Subcutaneous abdominal adipose tissue (tissue), 5 donors: Measurements from ENCODE around the gene GABBR2.

ENCODE experiments used
- H3K27ac ChIP-seq: one replicate; pipeline ENCODE4 v1.7.0; 2013; ENCODE audit warnings: low read depth, mild to moderate bottlenecking, inconsistent platforms, low read length, moderate library complexity
- H3K27me3 ChIP-seq, 5 donors: one replicate each; pipeline ENCODE4 v1.7.0; 2013; ENCODE audit warnings: low read length in 5 of 5, inconsistent platforms in 1 of 5; ENCODE audit not compliant: control insufficient read depth in 5 of 5, insufficient read depth in 4 of 5
- H3K36me3 ChIP-seq, 5 donors: one replicate each; pipeline ENCODE4 v1.7.0; 2013; ENCODE audit warnings: low read length in 5 of 5; ENCODE audit not compliant: control insufficient read depth in 5 of 5, insufficient read depth in 5 of 5
- H3K4me1 ChIP-seq, 5 donors: one replicate each; pipeline ENCODE4 v1.7.0; 2013; ENCODE audit warnings: low read length in 5 of 5, mild to moderate bottlenecking in 3 of 5, moderate library complexity in 1 of 5; ENCODE audit not compliant: control insufficient read depth in 5 of 5, insufficient read depth in 5 of 5
- H3K4me3 ChIP-seq, 5 donors: one replicate each; pipeline ENCODE4 v1.7.0; 2013; ENCODE audit warnings: low read length in 5 of 5, low read depth in 1 of 5
- H3K9ac ChIP-seq, 5 donors: one replicate each; pipeline ENCODE4 v1.7.0; 2013; ENCODE audit warnings: low read length in 5 of 5, mild to moderate bottlenecking in 4 of 5, moderate library complexity in 3 of 5
- H3K9me3 ChIP-seq, 5 donors: one replicate each; pipeline ENCODE4 v1.7.0; 2013; ENCODE audit warnings: low read length in 5 of 5; ENCODE audit not compliant: control insufficient read depth in 5 of 5
- donor health status: healthy.
- donor health status: healthy.
- donor health status: healthy.
- donor health status: healthy.
- donor health status: healthy.

GABBR2 gene

GRCh38 chr9:98545021-98545420 is 163.7 kb downstream of the GABBR2 start:
- Histone ChIP-seq H3K4me1 (no peaks in the 10 kb centered on the region), H3K4me3 (no peak overlapping the region), H3K27ac (no peak overlapping the region), H3K9ac (no peak overlapping the region), H3K9me3 (no peaks in the 10 kb centered on the region), H3K36me3 (no peaks in the 10 kb centered on the region), H3K27me3 (peaks cover 0 to 5% (median 0%) of the 10 kb centered on the region in 5 donors)

GRCh38 chr9:98541684-98542230 is 167.0 kb downstream of the GABBR2 start:
- no peak overlapping the region for H3K9ac ChIP-seq
- H3K9me3 ChIP-seq, result peaks cover 0 to 3% (median 0%) of the 10 kb centered on the region in 5 donors
- no peak overlapping the region for H3K27ac ChIP-seq
- no peaks in the 10 kb centered on the region for H3K4me1 ChIP-seq
- no peak overlapping the region for H3K4me3 ChIP-seq
- H3K27me3 ChIP-seq, result peaks cover 0 to 8% (median 0%) of the 10 kb centered on the region in 5 donors
- no peaks in the 10 kb centered on the region for H3K36me3 ChIP-seq

DNA sequence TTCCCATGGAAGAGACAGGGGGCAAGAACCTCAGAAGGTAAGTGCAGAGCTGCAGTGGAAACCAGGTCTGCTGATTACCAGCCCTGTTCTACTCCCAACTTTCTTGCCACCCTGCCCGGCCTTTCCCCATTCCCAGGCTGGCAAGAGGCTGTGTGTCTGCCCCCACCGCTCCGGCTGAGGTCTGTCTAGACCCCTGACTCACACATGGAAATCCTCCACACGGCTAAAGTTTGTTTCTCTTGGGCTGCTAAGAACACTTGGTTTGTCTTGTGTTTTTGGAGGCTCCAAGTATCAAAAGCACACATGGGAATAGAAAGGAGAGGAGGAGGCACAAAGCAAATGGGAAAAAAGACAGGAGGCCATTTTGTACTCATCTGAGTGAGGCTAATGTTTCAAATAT is 168.3 kb downstream of the GABBR2 start:
- no peaks in the 10 kb centered on the region for H3K4me1 ChIP-seq
- H3K9me3 ChIP-seq, result peaks cover 0 to 4% (median 0%) of the 10 kb centered on the region in 5 donors
- no peak overlapping the region for H3K9ac ChIP-seq
- H3K27ac ChIP-seq, result no peak overlapping the region
- no peak overlapping the region for H3K4me3 ChIP-seq
- no peaks in the 10 kb centered on the region for H3K36me3 ChIP-seq
- peaks cover 0 to 8% (median 0%) of the 10 kb centered on the region in 5 donors for H3K27me3 ChIP-seq

GRCh38 chr9:98539954-98540353 is 168.8 kb downstream of the GABBR2 start:
- Histone ChIP-seq H3K27ac (no peak overlapping the region), H3K9ac (no peak overlapping the region), H3K27me3 (peaks cover 0 to 8% (median 0%) of the 10 kb centered on the region in 5 donors), H3K4me1 (no peaks in the 10 kb centered on the region), H3K36me3 (no peaks in the 10 kb centered on the region), H3K9me3 (peaks cover 0 to 4% (median 0%) of the 10 kb centered on the region in 5 donors), H3K4me3 (no peak overlapping the region)

DNA sequence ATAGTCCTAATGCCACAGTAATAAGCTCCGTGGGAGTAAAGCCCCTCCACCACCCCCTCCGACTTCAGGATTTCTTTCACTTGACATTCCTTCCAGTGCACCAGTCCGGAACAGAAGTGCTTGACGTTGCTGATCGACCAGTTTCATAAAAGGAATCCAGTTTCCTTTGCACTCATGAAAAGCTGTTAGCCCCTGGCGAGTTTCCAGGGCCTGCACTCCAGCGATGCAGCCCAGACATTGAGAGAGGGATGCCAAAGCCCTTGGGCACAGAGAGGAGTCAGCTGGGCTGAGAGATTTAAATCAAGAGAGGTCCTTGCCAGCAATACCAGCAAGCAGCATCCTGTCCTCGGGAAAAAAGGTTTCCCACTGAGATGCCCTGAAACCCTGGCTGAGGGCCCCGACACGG is 170.1 kb downstream of the GABBR2 start:
- Histone ChIP-seq H3K9me3 (peaks cover 0 to 4% (median 0%) of the 10 kb centered on the region in 5 donors), H3K27ac (no peak overlapping the region), H3K4me3 (no peak overlapping the region), H3K36me3 (no peaks in the 10 kb centered on the region), H3K9ac (no peak overlapping the region), H3K27me3 (peaks cover 0 to 4% (median 0%) of the 10 kb centered on the region in 5 donors), H3K4me1 (no peaks in the 10 kb centered on the region)

- Histone ChIP-seq H3K27me3 (peaks cover 0 to 4% (median 0%) of the 10 kb centered on the region in 5 donors), H3K27ac (no peak overlapping the region), H3K9me3 (peaks cover 0 to 4% (median 0%) of the 10 kb centered on the region in 5 donors)
These were observed 170.5 kb downstream of the GABBR2 start for GRCh38 chr9:98538203-98538602.

DNA sequence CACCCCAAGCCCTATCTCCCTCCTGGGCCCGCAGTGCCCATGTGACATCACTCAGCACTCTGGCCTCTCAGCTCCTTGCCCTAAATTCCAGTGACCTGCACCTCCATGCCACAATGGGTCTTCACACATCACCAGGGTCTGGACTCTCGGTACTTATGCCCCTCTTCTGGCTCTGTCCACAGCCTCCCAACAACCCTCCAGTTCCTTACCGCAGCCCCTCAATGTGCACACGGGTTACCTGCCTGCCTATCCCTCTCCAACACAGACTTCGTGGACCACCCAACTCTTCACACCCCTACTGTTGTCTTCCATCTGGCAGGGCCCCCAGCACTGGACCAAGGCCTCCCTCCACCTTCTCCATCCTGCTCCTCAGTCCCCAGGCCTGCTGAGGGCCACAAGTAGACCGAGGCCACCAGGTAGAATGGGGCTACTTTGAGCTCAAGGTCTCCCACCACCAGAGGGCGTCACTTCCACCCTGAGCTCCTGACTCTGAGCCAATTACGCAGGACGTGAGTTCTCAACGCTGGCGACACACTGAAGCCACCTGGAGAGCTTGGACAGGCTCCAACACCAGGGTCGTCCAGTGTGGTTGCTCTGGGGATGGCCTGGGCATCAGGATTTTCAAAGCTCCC is 172.1 kb downstream of the GABBR2 start:
- peaks cover 0 to 4% (median 0%) of the 10 kb centered on the region in 5 donors for H3K27me3 ChIP-seq
- no peaks in the 10 kb centered on the region for H3K4me1 ChIP-seq

More at GRCh38 chr9:98538203-98538602, 170.5 kb downstream of the GABBR2 start:
- Histone ChIP-seq H3K4me3 (no peak overlapping the region), H3K4me1 (no peaks in the 10 kb centered on the region), H3K36me3 (no peaks in the 10 kb centered on the region), H3K9ac (no peak overlapping the region)

DNA sequence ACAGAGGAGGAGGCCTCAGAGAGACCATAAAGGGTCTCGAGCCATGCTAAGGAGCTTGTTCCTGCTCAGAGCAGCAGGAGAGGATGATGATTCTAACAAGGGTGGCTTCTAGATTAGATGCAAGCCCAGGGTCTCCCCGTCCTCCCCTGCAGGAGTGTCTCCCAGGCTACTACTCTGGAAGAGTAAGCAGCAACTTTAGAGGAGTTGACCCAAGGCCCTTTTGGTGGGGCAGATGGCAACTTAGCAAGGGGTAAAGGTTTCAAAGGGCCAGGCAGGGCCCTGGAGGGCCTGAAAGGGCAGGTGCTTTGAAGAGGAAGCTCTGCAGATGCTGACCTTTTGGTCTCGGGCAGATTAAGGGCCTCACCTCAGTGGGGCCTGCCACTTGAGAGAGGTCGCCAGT is 174.9 kb downstream of the GABBR2 start:
- Histone ChIP-seq H3K9ac (no peak overlapping the region), H3K4me3 (no peak overlapping the region), H3K27me3 (peaks cover 0 to 8% (median 2%) of the 10 kb centered on the region in 5 donors), H3K9me3 (peaks cover 0 to 4% (median 0%) of the 10 kb centered on the region in 5 donors), H3K4me1 (no peaks in the 10 kb centered on the region), H3K36me3 (no peaks in the 10 kb centered on the region), H3K27ac (no peak overlapping the region)

More for the DNA sequence above, 172.1 kb downstream of the GABBR2 start:
- Histone ChIP-seq H3K4me3 (no peak overlapping the region), H3K9me3 (peaks cover 0 to 4% (median 0%) of the 10 kb centered on the region in 5 donors), H3K9ac (no peak overlapping the region), H3K36me3 (no peaks in the 10 kb centered on the region), H3K27ac (no peak overlapping the region)

GRCh38 chr9:98533132-98533531 is 175.6 kb downstream of the GABBR2 start:
- H3K27ac ChIP-seq, result no peak overlapping the region
- no peaks in the 10 kb centered on the region for H3K36me3 ChIP-seq
- H3K9me3 ChIP-seq, result peaks cover 0 to 4% (median 0%) of the 10 kb centered on the region in 5 donors
- peaks cover 0 to 8% (median 2%) of the 10 kb centered on the region in 5 donors for H3K27me3 ChIP-seq
- no peak overlapping the region for H3K9ac ChIP-seq
- no peak overlapping the region for H3K4me3 ChIP-seq
- no peaks in the 10 kb centered on the region for H3K4me1 ChIP-seq

- Histone ChIP-seq H3K9me3 (peaks cover 0 to 4% (median 0%) of the 10 kb centered on the region in 5 donors), H3K27ac (no peak overlapping the region), H3K4me1 (no peaks in the 10 kb centered on the region), H3K36me3 (no peaks in the 10 kb centered on the region), H3K27me3 (peaks cover 0 to 8% (median 2%) of the 10 kb centered on the region in 5 donors), H3K4me3 (no peak overlapping the region), H3K9ac (no peak overlapping the region)
These were observed 176.2 kb downstream of the GABBR2 start for GRCh38 chr9:98532574-98532973.
